ENCODE data around the gene PPP2R5C.

PPP2R5C gene

DNA sequence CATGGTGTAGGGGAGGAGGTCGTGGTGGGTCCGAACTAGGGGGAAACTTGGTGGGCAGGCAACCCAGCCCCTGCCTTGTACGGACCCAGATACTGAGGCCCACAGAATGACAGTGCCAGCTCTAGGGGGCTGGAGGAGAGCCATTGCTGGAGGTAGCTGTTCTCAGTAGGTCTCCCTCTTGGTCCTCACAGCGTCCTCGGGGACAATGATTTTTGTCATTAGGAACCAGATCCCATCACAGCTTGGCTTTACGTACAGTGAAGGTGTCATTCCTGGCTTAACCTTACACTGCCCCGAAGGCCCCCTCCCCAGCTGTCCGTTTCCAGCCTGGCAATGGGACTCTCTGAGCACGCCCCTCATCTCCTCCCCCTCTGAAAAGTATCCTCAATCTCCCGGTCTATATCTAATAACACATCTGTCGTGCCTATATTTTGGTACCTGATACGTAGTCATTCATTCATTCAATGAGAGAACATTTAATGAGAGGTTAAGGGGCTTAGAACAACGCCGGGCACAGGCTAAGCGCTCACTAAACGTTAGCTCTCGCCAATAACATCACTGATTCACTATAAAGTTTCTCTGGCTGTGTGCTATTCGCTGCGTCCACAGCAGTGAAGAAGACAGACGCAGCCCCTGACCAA lies 202.3 kb downstream of the PPP2R5C start:
- ATAC-seq: no peak
- TF ChIP-seq CSDC2 (CRISPR knock-in tag; IDR thresholded peaks at IDR 0.05) (no peak), OSR1 (CRISPR knock-in tag; IDR thresholded peaks at IDR 0.05) (no peak), TCF4 (CRISPR knock-in tag; IDR thresholded peaks at IDR 0.05; ENCODE audit: borderline replicate concordance) (no peak), TOX (CRISPR knock-in tag; IDR thresholded peaks at IDR 0.05; ENCODE audit: borderline replicate concordance) (no peak), PPARA (CRISPR knock-in tag; IDR thresholded peaks at IDR 0.05; ENCODE audit: borderline replicate concordance) (no peak), GLIS3 (CRISPR knock-in tag; IDR thresholded peaks at IDR 0.05) (no peak), ZNF565 (CRISPR knock-in tag; conservative IDR thresholded peaks at IDR 0.05; ENCODE audit: low read depth) (no peak), ISL1 (CRISPR knock-in tag; IDR thresholded peaks at IDR 0.05) (no peak), ZFP30 (CRISPR knock-in tag; IDR thresholded peaks at IDR 0.05) (no peak)
- TF ChIP-seq, protein P1, sequence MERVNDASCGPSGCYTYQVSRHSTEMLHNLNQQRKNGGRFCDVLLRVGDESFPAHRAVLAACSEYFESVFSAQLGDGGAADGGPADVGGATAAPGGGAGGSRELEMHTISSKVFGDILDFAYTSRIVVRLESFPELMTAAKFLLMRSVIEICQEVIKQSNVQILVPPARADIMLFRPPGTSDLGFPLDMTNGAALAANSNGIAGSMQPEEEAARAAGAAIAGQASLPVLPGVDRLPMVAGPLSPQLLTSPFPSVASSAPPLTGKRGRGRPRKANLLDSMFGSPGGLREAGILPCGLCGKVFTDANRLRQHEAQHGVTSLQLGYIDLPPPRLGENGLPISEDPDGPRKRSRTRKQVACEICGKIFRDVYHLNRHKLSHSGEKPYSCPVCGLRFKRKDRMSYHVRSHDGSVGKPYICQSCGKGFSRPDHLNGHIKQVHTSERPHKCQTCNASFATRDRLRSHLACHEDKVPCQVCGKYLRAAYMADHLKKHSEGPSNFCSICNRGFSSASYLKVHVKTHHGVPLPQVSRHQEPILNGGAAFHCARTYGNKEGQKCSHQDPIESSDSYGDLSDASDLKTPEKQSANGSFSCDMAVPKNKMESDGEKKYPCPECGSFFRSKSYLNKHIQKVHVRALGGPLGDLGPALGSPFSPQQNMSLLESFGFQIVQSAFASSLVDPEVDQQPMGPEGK (CRISPR knock-in tag; IDR thresholded peaks at IDR 0.05; ENCODE audit: borderline replicate concordance): no peak
- TF ChIP-seq, protein P2, sequence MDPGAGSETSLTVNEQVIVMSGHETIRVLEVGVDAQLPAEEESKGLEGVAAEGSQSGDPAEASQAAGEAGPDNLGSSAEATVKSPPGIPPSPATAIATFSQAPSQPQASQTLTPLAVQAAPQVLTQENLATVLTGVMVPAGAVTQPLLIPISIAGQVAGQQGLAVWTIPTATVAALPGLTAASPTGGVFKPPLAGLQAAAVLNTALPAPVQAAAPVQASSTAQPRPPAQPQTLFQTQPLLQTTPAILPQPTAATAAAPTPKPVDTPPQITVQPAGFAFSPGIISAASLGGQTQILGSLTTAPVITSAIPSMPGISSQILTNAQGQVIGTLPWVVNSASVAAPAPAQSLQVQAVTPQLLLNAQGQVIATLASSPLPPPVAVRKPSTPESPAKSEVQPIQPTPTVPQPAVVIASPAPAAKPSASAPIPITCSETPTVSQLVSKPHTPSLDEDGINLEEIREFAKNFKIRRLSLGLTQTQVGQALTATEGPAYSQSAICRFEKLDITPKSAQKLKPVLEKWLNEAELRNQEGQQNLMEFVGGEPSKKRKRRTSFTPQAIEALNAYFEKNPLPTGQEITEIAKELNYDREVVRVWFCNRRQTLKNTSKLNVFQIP (CRISPR knock-in tag; IDR thresholded peaks at IDR 0.05; ENCODE audit: borderline replicate concordance, low read depth): no peak

DNA sequence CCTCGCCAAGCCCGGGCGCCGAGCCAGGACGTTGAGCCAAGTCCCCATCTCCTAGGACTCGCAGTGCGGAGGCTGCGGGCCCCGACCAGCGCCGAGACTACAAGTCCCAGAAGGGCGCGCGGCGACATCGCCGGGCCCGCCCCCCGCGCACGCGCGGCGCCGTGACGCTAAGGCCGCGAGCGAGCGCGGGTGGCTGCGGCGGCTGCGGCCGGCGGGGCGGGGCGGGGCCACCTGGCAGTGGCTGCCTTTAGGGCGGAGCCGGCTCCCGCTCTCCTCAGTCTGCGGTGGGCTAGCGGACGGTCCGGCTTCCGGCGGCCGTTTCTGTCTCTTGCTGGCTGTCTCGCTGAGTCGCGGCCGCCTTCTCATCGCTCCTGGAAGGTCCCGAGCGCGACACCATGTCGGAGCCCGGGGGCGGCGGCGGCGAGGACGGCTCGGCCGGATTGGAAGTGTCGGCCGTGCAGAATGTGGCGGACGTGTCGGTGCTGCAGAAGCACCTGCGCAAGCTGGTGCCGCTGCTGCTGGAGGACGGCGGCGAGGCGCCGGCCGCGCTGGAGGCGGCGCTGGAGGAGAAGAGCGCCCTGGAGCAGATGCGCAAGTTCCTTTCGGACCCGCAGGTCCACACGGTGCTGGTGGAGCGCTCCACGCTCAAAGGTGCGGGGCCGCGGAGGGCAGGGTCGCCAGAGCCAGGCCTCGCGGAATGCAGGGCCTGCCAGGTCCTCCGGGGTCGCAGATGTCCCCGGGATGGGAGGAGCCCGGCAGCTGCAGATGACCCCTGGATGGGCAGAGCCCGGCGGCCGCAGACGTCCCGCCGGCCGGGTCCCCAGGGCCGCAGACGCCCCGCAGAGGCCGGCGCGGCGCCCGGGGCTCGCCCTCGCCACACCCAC lies 203.0 kb downstream of the PPP2R5C start, which contains the start of gene DYNC1H1:
Gene DYNC1H1, plus strand, starts transcription at position 277 of the 884 bp plus-strand sequence. Its CDS starts 119 bp downstream, at position 396.
- TF ChIP-seq TCF4 (CRISPR knock-in tag; IDR thresholded peaks at IDR 0.05; ENCODE audit: borderline replicate concordance) (no peak), ZNF70 (CRISPR knock-in tag; IDR thresholded peaks at IDR 0.05) (no peak), ARNTL (CRISPR knock-in tag; IDR thresholded peaks at IDR 0.05; ENCODE audit: borderline replicate concordance, low read depth) (no peak), ZC3H10 (CRISPR knock-in tag; IDR thresholded peaks at IDR 0.05) (no peak), TOX (CRISPR knock-in tag; IDR thresholded peaks at IDR 0.05; ENCODE audit: borderline replicate concordance) (no peak), ZFP3 (CRISPR knock-in tag; IDR thresholded peaks at IDR 0.05) (no peak), ESRRG (CRISPR knock-in tag; IDR thresholded peaks at IDR 0.05) (no peak), SNAI2 (CRISPR knock-in tag; IDR thresholded peaks at IDR 0.05) (no peak), OSR1 (CRISPR knock-in tag; IDR thresholded peaks at IDR 0.05) (no peak), ZFP30 (CRISPR knock-in tag; IDR thresholded peaks at IDR 0.05) (no peak), ZNF8 (CRISPR knock-in tag; IDR thresholded peaks at IDR 0.05) (no peak), ISL1 (CRISPR knock-in tag; IDR thresholded peaks at IDR 0.05) (no peak), BACH2 (CRISPR knock-in tag; IDR thresholded peaks at IDR 0.05; ENCODE audit: borderline replicate concordance) (no peak), ZNF565 (CRISPR knock-in tag; conservative IDR thresholded peaks at IDR 0.05; ENCODE audit: low read depth) (no peak)
- TF ChIP-seq, protein P3, sequence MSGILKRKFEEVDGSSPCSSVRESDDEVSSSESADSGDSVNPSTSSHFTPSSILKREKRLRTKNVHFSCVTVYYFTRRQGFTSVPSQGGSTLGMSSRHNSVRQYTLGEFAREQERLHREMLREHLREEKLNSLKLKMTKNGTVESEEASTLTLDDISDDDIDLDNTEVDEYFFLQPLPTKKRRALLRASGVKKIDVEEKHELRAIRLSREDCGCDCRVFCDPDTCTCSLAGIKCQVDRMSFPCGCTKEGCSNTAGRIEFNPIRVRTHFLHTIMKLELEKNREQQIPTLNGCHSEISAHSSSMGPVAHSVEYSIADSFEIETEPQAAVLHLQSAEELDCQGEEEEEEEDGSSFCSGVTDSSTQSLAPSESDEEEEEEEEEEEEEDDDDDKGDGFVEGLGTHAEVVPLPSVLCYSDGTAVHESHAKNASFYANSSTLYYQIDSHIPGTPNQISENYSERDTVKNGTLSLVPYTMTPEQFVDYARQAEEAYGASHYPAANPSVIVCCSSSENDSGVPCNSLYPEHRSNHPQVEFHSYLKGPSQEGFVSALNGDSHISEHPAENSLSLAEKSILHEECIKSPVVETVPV (CRISPR knock-in tag; IDR thresholded peaks at IDR 0.05): no peak
- TF ChIP-seq, protein P4, sequence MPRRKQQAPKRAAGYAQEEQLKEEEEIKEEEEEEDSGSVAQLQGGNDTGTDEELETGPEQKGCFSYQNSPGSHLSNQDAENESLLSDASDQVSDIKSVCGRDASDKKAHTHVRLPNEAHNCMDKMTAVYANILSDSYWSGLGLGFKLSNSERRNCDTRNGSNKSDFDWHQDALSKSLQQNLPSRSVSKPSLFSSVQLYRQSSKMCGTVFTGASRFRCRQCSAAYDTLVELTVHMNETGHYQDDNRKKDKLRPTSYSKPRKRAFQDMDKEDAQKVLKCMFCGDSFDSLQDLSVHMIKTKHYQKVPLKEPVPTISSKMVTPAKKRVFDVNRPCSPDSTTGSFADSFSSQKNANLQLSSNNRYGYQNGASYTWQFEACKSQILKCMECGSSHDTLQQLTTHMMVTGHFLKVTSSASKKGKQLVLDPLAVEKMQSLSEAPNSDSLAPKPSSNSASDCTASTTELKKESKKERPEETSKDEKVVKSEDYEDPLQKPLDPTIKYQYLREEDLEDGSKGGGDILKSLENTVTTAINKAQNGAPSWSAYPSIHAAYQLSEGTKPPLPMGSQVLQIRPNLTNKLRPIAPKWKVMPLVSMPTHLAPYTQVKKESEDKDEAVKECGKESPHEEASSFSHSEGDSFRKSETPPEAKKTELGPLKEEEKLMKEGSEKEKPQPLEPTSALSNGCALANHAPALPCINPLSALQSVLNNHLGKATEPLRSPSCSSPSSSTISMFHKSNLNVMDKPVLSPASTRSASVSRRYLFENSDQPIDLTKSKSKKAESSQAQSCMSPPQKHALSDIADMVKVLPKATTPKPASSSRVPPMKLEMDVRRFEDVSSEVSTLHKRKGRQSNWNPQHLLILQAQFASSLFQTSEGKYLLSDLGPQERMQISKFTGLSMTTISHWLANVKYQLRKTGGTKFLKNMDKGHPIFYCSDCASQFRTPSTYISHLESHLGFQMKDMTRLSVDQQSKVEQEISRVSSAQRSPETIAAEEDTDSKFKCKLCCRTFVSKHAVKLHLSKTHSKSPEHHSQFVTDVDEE (CRISPR knock-in tag; IDR thresholded peaks at IDR 0.05): no peak
- TF ChIP-seq, protein P2 (CRISPR knock-in tag; IDR thresholded peaks at IDR 0.05; ENCODE audit: borderline replicate concordance, low read depth): no peak
- TF ChIP-seq, protein P1 (CRISPR knock-in tag; IDR thresholded peaks at IDR 0.05; ENCODE audit: borderline replicate concordance): no peak
- peak; percentile 72 for ATAC-seq

Data from SK-N-SH treated with all-trans-retinoic acid at 6 μM for 48 hours (cell line).